H9 (cell line): ENCODE data around the gene JMJD1C. TPM values are rescaled to one million over a fixed set of nuclear protein-coding genes. Genes with fewer than 3 reads are reported as not detected.

ENCODE experiments used
- DNase-seq: peaks from one replicate; pipeline ENCODE4 v3.0.0-alpha.2; 2017
- H2AFZ ChIP-seq: one replicate; pipeline ENCODE4 v1.6.1; 2013; ENCODE audit warnings: mild to moderate bottlenecking, low read length, control low read depth, moderate library complexity
- H2AK5ac ChIP-seq: 2 replicates; pipeline ENCODE4 v1.6.1; 2013; ENCODE audit warnings: low read length, control low read depth, mixed read lengths; ENCODE audit not compliant: insufficient read length
- H2BK120ac ChIP-seq: one replicate; pipeline ENCODE4 v1.6.1; 2013; ENCODE audit warnings: low read depth, mild to moderate bottlenecking, low read length, control low read depth, inconsistent platforms; ENCODE audit not compliant: poor library complexity, severe bottlenecking
- H2BK12ac ChIP-seq: 2 replicates; pipeline ENCODE4 v1.6.1; 2013; ENCODE audit warnings: low read length, control low read depth, mixed read lengths, low read depth; ENCODE audit not compliant: insufficient read length
- H2BK15ac ChIP-seq: 2 replicates; pipeline ENCODE4 v1.6.1; 2013; ENCODE audit warnings: low read depth, low read length, control low read depth
- H2BK20ac ChIP-seq: one replicate; pipeline ENCODE4 v1.6.1; 2013; ENCODE audit warnings: low read depth, mild to moderate bottlenecking, low read length, control low read depth, inconsistent platforms; ENCODE audit not compliant: poor library complexity, severe bottlenecking
- H2BK5ac ChIP-seq: 2 replicates; pipeline ENCODE4 v1.6.1; 2013; ENCODE audit warnings: low read length, control low read depth, mixed read lengths; ENCODE audit not compliant: insufficient read length
- H3K14ac ChIP-seq: 2 replicates; pipeline ENCODE4 v1.6.1; 2013; ENCODE audit warnings: low read length, control low read depth; ENCODE audit not compliant: insufficient read depth
- H3K18ac ChIP-seq: 2 replicates; pipeline ENCODE4 v1.6.1; 2013; ENCODE audit warnings: low read depth, mild to moderate bottlenecking, mixed read lengths, low read length, control low read depth; ENCODE audit not compliant: insufficient read length
- H3K23ac ChIP-seq: 2 replicates; pipeline ENCODE4 v1.6.1; 2013; ENCODE audit warnings: low read length, control low read depth, mixed read lengths, low read depth; ENCODE audit not compliant: insufficient read length
- H3K23me2 ChIP-seq: 2 replicates; pipeline ENCODE4 v1.6.1; 2013; ENCODE audit warnings: low read depth, mild to moderate bottlenecking, mixed read lengths, low read length, control low read depth; ENCODE audit not compliant: insufficient read length, poor library complexity, severe bottlenecking
- H3K27ac ChIP-seq: 2 replicates; pipeline ENCODE4 v1.5.1; 2013; ENCODE audit warnings: low read length, control low read depth, mixed read lengths, low read depth; ENCODE audit not compliant: insufficient read length
- H3K27me3 ChIP-seq: 2 replicates; pipeline ENCODE4 v1.6.1; 2013; ENCODE audit warnings: low read length, control low read depth, inconsistent platforms; ENCODE audit not compliant: insufficient read depth
- H3K4ac ChIP-seq: 2 replicates; pipeline ENCODE4 v1.6.1; 2013; ENCODE audit warnings: low read depth, mild to moderate bottlenecking, control low read depth, inconsistent platforms, low read length, moderate library complexity
- H3K4me1 ChIP-seq: 2 replicates; pipeline ENCODE4 v1.6.1; 2013; ENCODE audit warnings: low read length, control low read depth, inconsistent platforms; ENCODE audit not compliant: insufficient read depth
- H3K4me2 ChIP-seq: 2 replicates; pipeline ENCODE4 v1.6.1; 2013; ENCODE audit warnings: low read length, control low read depth, mixed read lengths; ENCODE audit not compliant: insufficient read length, insufficient read depth
- H3K56ac ChIP-seq: 2 replicates; pipeline ENCODE4 v1.6.1; 2013; ENCODE audit warnings: low read depth, mild to moderate bottlenecking, mixed read lengths, low read length, control low read depth; ENCODE audit not compliant: insufficient read length
- H3K79me1 ChIP-seq: 2 replicates; pipeline ENCODE4 v1.6.1; 2013; ENCODE audit warnings: low read depth, mild to moderate bottlenecking, moderate library complexity, low read length, control low read depth, inconsistent platforms; ENCODE audit not compliant: insufficient read depth, poor library complexity, severe bottlenecking
- H3K79me2 ChIP-seq: 2 replicates; pipeline ENCODE4 v1.6.1; 2013; ENCODE audit warnings: low read length, control low read depth, inconsistent platforms; ENCODE audit not compliant: insufficient read depth
- H3K9ac ChIP-seq: 2 replicates; pipeline ENCODE4 v1.6.1; 2013; ENCODE audit warnings: low read length, control low read depth, mixed read lengths; ENCODE audit not compliant: insufficient read length; ENCODE audit errors: extremely low read depth
- H3K9me3 ChIP-seq: one replicate; pipeline ENCODE4 v1.6.1; 2013; ENCODE audit warnings: low read depth, low read length, inconsistent platforms; ENCODE audit not compliant: control insufficient read depth
- H3T11ph ChIP-seq: one replicate; pipeline ENCODE4 v1.6.1; 2013; ENCODE audit warnings: mild to moderate bottlenecking, low read length, control low read depth, inconsistent platforms
- H4K20me1 ChIP-seq: one replicate; pipeline ENCODE4 v1.6.1; 2013; ENCODE audit not compliant: control insufficient read depth, insufficient read length, insufficient read depth
- H4K5ac ChIP-seq: 2 replicates; pipeline ENCODE4 v1.6.1; 2013; ENCODE audit warnings: low read depth, mild to moderate bottlenecking, mixed read lengths, low read length, control low read depth; ENCODE audit not compliant: insufficient read length
- H4K8ac ChIP-seq: replicated peaks from 2 replicates; pipeline ENCODE4 v1.6.1; 2013; ENCODE audit warnings: low read length, control low read depth, mixed read lengths, low read depth; ENCODE audit not compliant: insufficient read length
- H4K91ac ChIP-seq: 2 replicates; pipeline ENCODE4 v1.6.1; 2013; ENCODE audit warnings: low read depth, mild to moderate bottlenecking, moderate library complexity, mixed read lengths, low read length, control low read depth; ENCODE audit not compliant: insufficient read length
- H3K27ac Mint-ChIP-seq, 3 experiments: 2 replicates in 2 of 3; 3 replicates in 1 of 3; pipeline ENCODE4 v1.8.0; 2020 to 2021; ENCODE audit warnings: mixed read lengths in 3 of 3, mild to moderate bottlenecking in 1 of 3, moderate library complexity in 1 of 3
- H3K27me3 Mint-ChIP-seq: 2 replicates; pipeline ENCODE4 v1.8.0; 2021; ENCODE audit warnings: low read depth, mild to moderate bottlenecking, moderate library complexity, mixed read lengths
- H3K36me3 Mint-ChIP-seq, 3 experiments: 2 replicates in 2 of 3; 3 replicates in 1 of 3; pipeline ENCODE4 v1.8.0; 2020 to 2021; ENCODE audit warnings: low read depth in 3 of 3, mixed read lengths in 3 of 3; ENCODE audit not compliant: insufficient read depth in 1 of 3
- H3K4me1 Mint-ChIP-seq, 2 experiments: 2 replicates each; pipeline ENCODE4 v1.8.0; 2020; ENCODE audit warnings: mixed read lengths in 2 of 2
- H3K4me3 Mint-ChIP-seq, 2 experiments: 2 replicates in 1 of 2; 3 replicates in 1 of 2; pipeline ENCODE4 v1.8.0; 2020 to 2021; ENCODE audit warnings: mild to moderate bottlenecking in 2 of 2, mixed read lengths in 2 of 2, moderate library complexity in 1 of 2
- H3K9me3 Mint-ChIP-seq, 2 experiments: 2 replicates in 1 of 2; 3 replicates in 1 of 2; pipeline ENCODE4 v1.8.0; 2020; ENCODE audit warnings: mild to moderate bottlenecking in 2 of 2, mixed read lengths in 2 of 2, moderate library complexity in 1 of 2
- CTCF ChIP-seq: fragments of 200-600 bp; sonication (generic); conservative IDR thresholded peaks from 3 replicates; pipeline ENCODE4 v1.8.0; 2021; ENCODE audit warnings: antibody characterized with exemption, mild to moderate bottlenecking
- WGBS: extraction: QIAGEN DNeasy Blood & Tissue Kit; methylation state at CpG from one replicate; pipeline ENCODE4 v1.1.7; 2013; ENCODE audit warnings: missing lambda C conversion rate, low lambda C conversion rate, mixed read lengths; ENCODE audit not compliant: insufficient read length; ENCODE audit errors: extremely low coverage; 5-methylcytosine and 5-hydroxymethylcytosine counted together
- total RNA-seq: library from RNA; stranded (reverse); gene quantifications from 2 replicates; pipeline ENCODE4 v1.2.1, GENCODE V29; 2021

JMJD1C gene
- total RNA-seq, 1 experiment from 2014 or later = 200 TPM

- H2BK20ac ChIP-seq = no peak overlapping the region
- no peaks in the 10 kb centered on the region for H4K20me1 ChIP-seq
- no peak overlapping the region for H4K5ac ChIP-seq
- no peaks in the 10 kb centered on the region for H3K27me3 ChIP-seq
- no peak overlapping the region for H4K91ac ChIP-seq
- no peak overlapping the region for H3T11ph ChIP-seq
- WGBS = no CpG with 5 or more reads among the region's 1 CpG
- H3K9me3 Mint-ChIP-seq = no peaks in the 10 kb centered on the region; a peak in 1 of 5 replicates
- no peak overlapping the region for H3K27ac Mint-ChIP-seq
- H3K27me3 Mint-ChIP-seq = no peaks in the 10 kb centered on the region
- H3K4me1 Mint-ChIP-seq = peaks cover 4 to 14% of the 10 kb centered on the region in 2 experiments; a peak in 3 of 4 replicates
- no peak overlapping the region for H3K9ac ChIP-seq
- no peak overlapping the region for H2BK5ac ChIP-seq
- no peak overlapping the region for H3K14ac ChIP-seq
- no peak for TF ChIP-seq CTCF
- H2BK15ac ChIP-seq = no peak overlapping the region
- no peak overlapping the region for H3K4ac ChIP-seq
- H3K23me2 ChIP-seq = no peaks in the 10 kb centered on the region
- no peak overlapping the region for H2AFZ ChIP-seq
- H3K79me2 ChIP-seq = peaks cover 1% of the 10 kb centered on the region; the same call in 1 of the 2 replicates
- H3K4me3 Mint-ChIP-seq = no peak overlapping the region
- H3K4me2 ChIP-seq = no peak overlapping the region
- no peak overlapping the region for H2BK12ac ChIP-seq
- no peaks in the 10 kb centered on the region for H3K4me1 ChIP-seq
- no peak overlapping the region for H2AK5ac ChIP-seq
- H3K79me1 ChIP-seq = peaks cover 2% of the 10 kb centered on the region
- peaks cover 3 to 21% (median 20%) of the 10 kb centered on the region in 3 experiments; a peak in 6 of 7 replicates for H3K36me3 Mint-ChIP-seq
- H2BK120ac ChIP-seq = no peak overlapping the region
- DNase-seq = no peak
- no peaks in the 10 kb centered on the region for H3K9me3 ChIP-seq
- H3K56ac ChIP-seq = no peak overlapping the region
- no peak overlapping the region for H3K18ac ChIP-seq
- H3K27ac ChIP-seq = no peak overlapping the region
- H4K8ac ChIP-seq = no peak overlapping the region
- no peak overlapping the region for H3K23ac ChIP-seq
These were observed 31.5 kb upstream of the JMJD1C start for GRCh38 chr10:63497321-63497720.
